Caco-2 (cell line): Measurements from ENCODE around the gene SORBS1. TPM values are rescaled to one million over a fixed set of nuclear protein-coding genes. Genes with fewer than 3 reads are reported as not detected.

Source experiments
- BruUV-seq: library from RNA; stranded (reverse); fragments of 400-500 nt; replicated peaks from 2 replicates; lab custom pipeline; 2021; lab: Mats Ljungman, UMichigan
- CTCF ChIA-PET: fragments of 300-600 bp; sonication (Branson Sonifier 250); formaldehyde crosslinking; loops from one replicate; lab custom pipeline; 2022; ENCODE audit warnings: antibody characterized with exemption; lab: Charles Lee
- POLR2A ChIA-PET: fragments of 300-600 bp; sonication (Branson Sonifier 250); formaldehyde crosslinking; loops from one replicate; lab custom pipeline; 2022; ENCODE audit warnings: antibody characterized with exemption; lab: Charles Lee
- DNase-seq, 2 experiments: peaks; one replicate each; pipeline versions ENCODE4 v3.0.0 to v3.0.0-alpha.2; 2020 to 2022
- H3K27me3 ChIP-seq: replicated peaks from 2 replicates; pipeline ENCODE4 v1.6.0; 2011; ENCODE audit warnings: low read length; ENCODE audit not compliant: control insufficient read depth, insufficient read depth
- H3K36me3 ChIP-seq: 2 replicates; pipeline ENCODE4 v1.5.1; 2011; ENCODE audit warnings: low read length; ENCODE audit not compliant: control insufficient read depth, insufficient read depth
- H3K4me1 ChIP-seq: fragments of 250-450 bp; sonication (Bioruptor Pico); 2 replicates; pipeline ENCODE4 v1.5.1; 2020; ENCODE audit warnings: mild to moderate bottlenecking
- H3K4me3 ChIP-seq: 2 replicates; pipeline ENCODE4 v1.5.1; 2011; ENCODE audit warnings: low read depth, mild to moderate bottlenecking, control low read depth, low read length
- H3K9me3 ChIP-seq: fragments of 250-450 bp; sonication (Bioruptor Pico); 2 replicates; pipeline ENCODE4 v1.5.1; 2020; ENCODE audit warnings: mild to moderate bottlenecking, moderate library complexity
- H3K27ac Mint-ChIP-seq: one replicate; pipeline ENCODE4 v1.8.0; 2022; ENCODE audit warnings: mixed read lengths; ENCODE audit not compliant: unreplicated experiment
- H3K27me3 Mint-ChIP-seq: one replicate; pipeline ENCODE4 v1.8.0; 2022; ENCODE audit warnings: mixed read lengths; ENCODE audit not compliant: insufficient read depth, unreplicated experiment
- H3K36me3 Mint-ChIP-seq: one replicate; pipeline ENCODE4 v1.8.0; 2022; ENCODE audit warnings: mild to moderate bottlenecking, mixed read lengths; ENCODE audit not compliant: insufficient read depth, unreplicated experiment
- H3K4me1 Mint-ChIP-seq: one replicate; pipeline ENCODE4 v1.8.0; 2022; ENCODE audit warnings: low read depth, mixed read lengths; ENCODE audit not compliant: unreplicated experiment
- H3K4me3 Mint-ChIP-seq: one replicate; pipeline ENCODE4 v1.8.0; 2022; ENCODE audit warnings: mild to moderate bottlenecking, moderate library complexity, mixed read lengths; ENCODE audit not compliant: unreplicated experiment
- H3K9me3 Mint-ChIP-seq: one replicate; pipeline ENCODE4 v1.8.0; 2022; ENCODE audit warnings: mixed read lengths; ENCODE audit not compliant: unreplicated experiment
- CTCF ChIP-seq, 2 experiments: fragments of 200-600 bp in 1 of 2; IDR thresholded peaks; 1 replicate in 1 of 2; 2 replicates in 1 of 2; pipeline versions ENCODE4 v1.5.1 to v1.8.0; 2011 to 2022; ENCODE audit warnings: antibody characterized with exemption in 1 of 2, control low read depth in 1 of 2, inconsistent platforms in 1 of 2, low read depth in 1 of 2, low read length in 1 of 2, mild to moderate bottlenecking in 1 of 2, moderate library complexity in 1 of 2; ENCODE audit not compliant: insufficient read depth in 1 of 2, severe bottlenecking in 1 of 2, unreplicated experiment in 1 of 2
- intact Hi-C: fragments of 100-400 bp; cut with micrococcal nuclease; formaldehyde crosslinking; loops from one replicate; pipeline ENCODE4 v1.10.0; 2022; ENCODE audit not compliant: unreplicated experiment
- total RNA-seq: library from RNA; stranded (reverse); gene quantifications from 2 replicates; pipeline ENCODE4 v1.2.3, GENCODE V29; 2022

The SORBS1 gene
- total RNA-seq, 1 experiment from 2014 or later: 39.3 TPM

- H3K36me3 Mint-ChIP-seq: no peaks in the 10 kb centered on the region
- no peak overlapping the region for H3K27ac Mint-ChIP-seq
- peaks cover 3% of the 10 kb centered on the region for H3K36me3 ChIP-seq
- no peak for DNase-seq
- intact Hi-C loops: no loop called here
- ChIA-PET CTCF (no interaction called here), POLR2A (no interaction called here)
- no peak overlapping the region for H3K4me3 Mint-ChIP-seq
- H3K4me1 Mint-ChIP-seq: peaks cover 33% of the 10 kb centered on the region
- no peak overlapping the region for H3K4me3 ChIP-seq
- peaks cover 55% of the 10 kb centered on the region for H3K4me1 ChIP-seq
- no peaks in the 10 kb centered on the region for H3K9me3 ChIP-seq
- no TSS peak for BruUV-seq
- TF ChIP-seq CTCF (IDR thresholded peaks at IDR 0.05; ENCODE audit: insufficient read depth in 1 of 2, low read depth in 1 of 2, low read length in 1 of 2, severe bottlenecking in 1 of 2, unreplicated experiment in 1 of 2): no peak
- H3K27me3 Mint-ChIP-seq: no peaks in the 10 kb centered on the region
- H3K9me3 Mint-ChIP-seq: no peaks in the 10 kb centered on the region
- H3K27me3 ChIP-seq: no peaks in the 10 kb centered on the region
These were observed 251.2 kb downstream of the SORBS1 start for GRCh38 chr10:95309958-95310357.

DNA sequence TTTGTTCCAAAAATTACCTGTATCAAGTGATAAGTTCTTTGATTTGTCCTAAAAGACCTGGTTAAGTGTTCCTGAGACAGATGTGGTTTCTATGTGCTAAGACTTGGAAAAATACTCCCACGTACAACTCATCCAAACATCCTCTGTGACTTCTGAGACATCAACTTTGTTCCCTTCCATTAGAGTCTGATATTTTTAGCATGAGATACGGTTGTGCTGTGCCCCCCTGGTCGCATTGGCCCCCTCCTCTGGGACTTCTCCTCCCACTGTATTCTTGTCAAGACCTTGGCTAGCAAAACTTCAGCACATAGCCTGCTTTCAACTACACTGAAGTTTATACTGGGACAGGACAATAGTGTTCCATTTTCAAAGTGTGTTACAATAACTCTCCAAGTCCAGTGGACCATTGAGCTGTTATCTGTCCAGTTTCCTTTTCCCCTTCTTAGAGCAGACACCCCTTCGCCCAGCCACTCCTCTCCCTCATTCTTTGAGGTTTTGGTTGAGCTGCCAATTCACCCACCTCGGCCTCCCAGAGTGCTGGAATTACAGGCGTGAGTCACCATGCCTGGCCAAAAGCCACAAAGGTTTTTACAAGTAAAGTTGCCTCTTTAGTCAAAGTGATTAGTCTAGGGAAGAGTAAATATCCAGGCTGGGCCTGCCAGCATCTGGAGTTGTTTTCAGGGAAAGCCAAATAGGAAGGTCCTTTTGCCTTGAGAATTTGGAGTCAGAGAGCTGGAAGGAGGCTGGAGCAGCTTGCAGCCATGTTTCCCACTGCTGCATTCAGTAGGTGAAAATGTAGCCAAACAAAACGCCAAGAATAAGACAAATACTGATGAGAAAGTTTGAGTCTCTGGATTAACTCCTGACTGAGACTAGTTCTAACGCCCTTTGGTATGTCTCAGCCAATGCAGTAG, 252.5 kb downstream of the SORBS1 start:
- Histone ChIP-seq H3K4me1 (peaks cover 57% of the 10 kb centered on the region), H3K27me3 (no peaks in the 10 kb centered on the region), H3K4me3 (no peak overlapping the region), H3K9me3 (no peaks in the 10 kb centered on the region), H3K36me3 (no peaks in the 10 kb centered on the region)
- Mint-ChIP-seq H3K27me3 (no peaks in the 10 kb centered on the region), H3K9me3 (no peaks in the 10 kb centered on the region), H3K27ac (peak overlapping the region; percentile 18), H3K4me3 (no peak overlapping the region), H3K36me3 (no peaks in the 10 kb centered on the region), H3K4me1 (peaks cover 28% of the 10 kb centered on the region)
- intact Hi-C loops: no loop called here
- TF ChIP-seq CTCF (IDR thresholded peaks at IDR 0.05; ENCODE audit: insufficient read depth in 1 of 2, low read depth in 1 of 2, low read length in 1 of 2, severe bottlenecking in 1 of 2, unreplicated experiment in 1 of 2): no peak
- ChIA-PET CTCF (no interaction called here), POLR2A (no interaction called here)
- BruUV-seq: no TSS peak
- no peak for DNase-seq

GRCh38 chr10:95306851-95307250, 254.3 kb downstream of the SORBS1 start:
- ChIA-PET POLR2A (no interaction called here), CTCF (no interaction called here)
- Histone ChIP-seq H3K36me3 (no peaks in the 10 kb centered on the region), H3K4me1 (peaks cover 56% of the 10 kb centered on the region), H3K27me3 (no peaks in the 10 kb centered on the region), H3K9me3 (no peaks in the 10 kb centered on the region), H3K4me3 (no peak overlapping the region)
- Mint-ChIP-seq H3K9me3 (no peaks in the 10 kb centered on the region), H3K27ac (no peak overlapping the region), H3K27me3 (no peaks in the 10 kb centered on the region), H3K4me1 (peaks cover 28% of the 10 kb centered on the region), H3K36me3 (no peaks in the 10 kb centered on the region), H3K4me3 (no peak overlapping the region)
- intact Hi-C loops: no loop called here
- DNase-seq: no peak
- no peak for TF ChIP-seq CTCF (IDR thresholded peaks at IDR 0.05; ENCODE audit: insufficient read depth in 1 of 2, low read depth in 1 of 2, low read length in 1 of 2, severe bottlenecking in 1 of 2, unreplicated experiment in 1 of 2)
- no TSS peak for BruUV-seq
